ENCODE data around the gene IPPK. TPM values are rescaled to one million over a fixed set of nuclear protein-coding genes. Genes with fewer than 3 reads are reported as not detected.

IPPK gene
- total and polyA plus RNA-seq, 2 donors (not counting 1 experiment from before 2014, with no cell fraction given): 6.8 to 8.7 TPM

DNA sequence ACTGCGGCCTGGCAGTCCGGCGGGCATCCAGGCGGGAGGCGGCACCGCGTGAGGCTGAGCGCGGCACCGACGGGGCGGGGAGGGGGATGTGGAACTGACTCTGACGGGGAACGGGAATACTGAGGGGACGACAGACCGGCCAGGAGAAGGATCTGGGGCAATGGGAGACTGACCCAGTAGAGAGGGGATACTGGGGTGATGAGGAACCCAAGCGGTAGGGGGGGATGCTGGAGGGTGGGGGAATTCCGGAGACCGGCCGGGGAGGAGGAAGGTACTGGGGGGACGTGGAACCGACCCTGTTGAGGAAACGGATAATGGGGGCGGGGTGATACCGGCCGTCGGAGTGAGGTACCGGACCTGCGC lies 423 bp downstream of the IPPK start:
- intact Hi-C loops (cut with micrococcal nuclease): no loop called here

More for the DNA sequence above, 423 bp downstream of the IPPK start:
- H3K4me1 Mint-ChIP-seq: peaks cover 33% of the 10 kb centered on the region
- ChIA-PET POLR2A (interaction anchor here (1.4 to 1.7 kb wide), 3 partner anchors 95 to 344 kb away, joined by 6 to 13 read pairs (median 8); partner anchors contain the start of genes BICD2, CENPP and NOL8), CTCF (interaction anchor here (0.7 to 2.4 kb wide), 7 partner anchors 48 to 344 kb away, joined by 3 to 13 read pairs (median 10); partner anchors contain the start of genes BICD2, CENPP and NOL8)
- peak overlapping the region; percentile 89 for H2AFZ ChIP-seq (ENCODE audit: insufficient read depth, low read depth, low read length, poor library complexity, severe bottlenecking)
- H3K4me1 ChIP-seq (ENCODE audit: control insufficient read depth in 2 of 2, insufficient read depth in 2 of 2, low read length in 2 of 2): peaks cover 17 to 27% of the 10 kb centered on the region in 2 donors
- ATAC-seq (ENCODE audit: low read depth) (no peak), DNase-seq (no peak)
- peak overlapping the region; percentile 64 to 100 (median 98) for H3K4me3 ChIP-seq (ENCODE audit: control extremely low read depth in 1 of 5, extremely low read depth in 1 of 5, insufficient read depth in 1 of 5, low read depth in 2 of 5, low read length in 4 of 5)
- H3K27ac Mint-ChIP-seq: peak overlapping the region; percentile 70
- peak overlapping the region; percentile 97 for H3K4me2 ChIP-seq (replicated peaks; ENCODE audit: low read depth, low read length, poor library complexity, severe bottlenecking)
- H3K27ac ChIP-seq (ENCODE audit: low read length in 2 of 2): peak overlapping the region; percentile 67 to 99
- H3K9me3 ChIP-seq (ENCODE audit: control extremely low read depth in 1 of 3, control insufficient read depth in 2 of 3, insufficient read depth in 1 of 3, low read length in 2 of 3): no peaks in the 10 kb centered on the region
- TF ChIP-seq EZH2 (IDR thresholded peaks at IDR 0.05; ENCODE audit: borderline replicate concordance, insufficient read depth, low read depth, low read length, poor library complexity, severe bottlenecking) (no peak), CTCF (IDR thresholded peaks at IDR 0.05) (no peak)
- no peaks in the 10 kb centered on the region for H3K9me3 Mint-ChIP-seq (ENCODE audit: insufficient read depth)
- H3K27me3 Mint-ChIP-seq: no peaks in the 10 kb centered on the region
- peaks cover 65% of the 10 kb centered on the region for H3K79me2 ChIP-seq (ENCODE audit: control insufficient read depth, insufficient read depth, low read length)
- peak overlapping the region; percentile 97 for H3K4me3 Mint-ChIP-seq
- peaks cover 0 to 8% of the 10 kb centered on the region in 2 experiments for H3K36me3 ChIP-seq (replicated peaks in 1 of 2; ENCODE audit: control extremely low read depth in 1 of 2, control insufficient read depth in 1 of 2, extremely low read depth in 1 of 2, insufficient read depth in 2 of 2, low read length in 1 of 2)
- WGBS (ENCODE audit: insufficient coverage): under 1% methylated on average over 25 of the region's 29 CpGs
- H3K9ac ChIP-seq (ENCODE audit: low read length): peak overlapping the region; percentile 99
- peaks cover 4% of the 10 kb centered on the region for H4K20me1 ChIP-seq (ENCODE audit: control insufficient read depth, insufficient read depth, low read length, poor library complexity, severe bottlenecking)
- H3K27me3 ChIP-seq (replicated peaks in 1 of 4; ENCODE audit: control extremely low read depth in 1 of 4, control insufficient read depth in 3 of 4, insufficient read depth in 4 of 4, low read length in 3 of 4): no peaks in the 10 kb centered on the region
